Skeletal muscle satellite cell (primary cell): ENCODE results near the gene EME2.
A peak's percentile ranks its signal among the peaks of the same experiment; 100 is the strongest.

Source experiments
- H3K27me3 ChIP-seq: 2 replicates; pipeline ENCODE4 v1.7.0; 2013; ENCODE audit warnings: low read length; ENCODE audit not compliant: control insufficient read depth, insufficient read depth
- H3K36me3 ChIP-seq: 2 replicates; pipeline ENCODE4 v1.7.0; 2013; ENCODE audit warnings: mild to moderate bottlenecking, control low read depth, low read length; ENCODE audit not compliant: insufficient read depth
- H3K4me1 ChIP-seq: 2 replicates; pipeline ENCODE4 v1.7.0; 2013; ENCODE audit warnings: low read length; ENCODE audit not compliant: control insufficient read depth, insufficient read depth
- H3K4me2 ChIP-seq: 2 replicates; pipeline ENCODE4 v1.7.0; 2013; ENCODE audit warnings: mild to moderate bottlenecking, low read length
- H3K4me3 ChIP-seq: 2 replicates; pipeline ENCODE4 v1.7.0; 2013; ENCODE audit warnings: low read length
- H3K9ac ChIP-seq: 2 replicates; pipeline ENCODE4 v1.7.0; 2013; ENCODE audit warnings: mild to moderate bottlenecking, low read depth, low read length, moderate library complexity
- H3K9me3 ChIP-seq: replicated peaks from 2 replicates; pipeline ENCODE4 v1.7.0; 2013; ENCODE audit warnings: mild to moderate bottlenecking, control low read depth, low read length

Gene EME2

DNA sequence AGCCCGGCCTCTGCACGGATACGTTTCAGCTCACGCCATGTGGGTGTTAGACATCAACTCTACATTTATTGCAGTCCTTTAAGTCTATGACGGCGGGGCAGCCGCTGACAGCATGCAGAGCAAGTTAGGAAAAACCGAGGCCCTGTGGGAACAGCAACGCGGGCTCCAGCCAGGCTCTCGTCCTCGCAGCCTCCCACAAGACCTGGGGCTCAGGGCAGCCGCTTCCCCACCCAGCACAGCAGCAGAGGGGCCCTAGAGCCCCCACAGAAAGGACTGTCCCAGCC, 4.0 kb downstream of the EME2 start:
- no peaks in the 10 kb centered on the region for H3K27me3 ChIP-seq
- no peaks in the 10 kb centered on the region for H3K9me3 ChIP-seq
- H3K36me3 ChIP-seq = peaks cover 31% of the 10 kb centered on the region
- peaks cover 29% of the 10 kb centered on the region for H3K4me1 ChIP-seq
- no peak overlapping the region for H3K9ac ChIP-seq
- H3K4me3 ChIP-seq = no peak overlapping the region
- H3K4me2 ChIP-seq = no peak overlapping the region

DNA sequence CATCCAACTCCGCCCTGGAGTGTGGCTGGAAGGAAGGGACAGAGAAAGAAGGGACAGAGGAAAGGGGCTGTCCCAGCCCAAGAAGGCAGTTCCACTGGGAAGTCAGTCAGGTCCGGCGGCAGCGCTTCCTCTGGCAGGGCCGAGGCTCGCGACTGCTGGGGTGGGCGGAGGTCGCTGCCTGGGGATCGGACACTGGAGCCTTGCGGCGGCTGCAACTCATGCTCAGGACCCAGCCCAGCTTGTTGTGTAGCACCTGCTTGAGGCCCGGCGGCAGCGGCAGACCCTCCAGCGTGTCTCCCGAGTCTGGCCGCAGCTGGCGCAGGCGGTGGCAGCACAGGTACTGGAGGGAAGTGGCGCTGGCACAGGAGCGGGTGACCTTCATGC, 4.4 kb downstream of the EME2 start:
- no peak overlapping the region for H3K9ac ChIP-seq
- no peak overlapping the region for H3K4me3 ChIP-seq
- peaks cover 27% of the 10 kb centered on the region for H3K4me1 ChIP-seq
- H3K4me2 ChIP-seq = no peak overlapping the region
- H3K36me3 ChIP-seq = peaks cover 31% of the 10 kb centered on the region
- H3K27me3 ChIP-seq = no peaks in the 10 kb centered on the region
- H3K9me3 ChIP-seq = no peaks in the 10 kb centered on the region

DNA sequence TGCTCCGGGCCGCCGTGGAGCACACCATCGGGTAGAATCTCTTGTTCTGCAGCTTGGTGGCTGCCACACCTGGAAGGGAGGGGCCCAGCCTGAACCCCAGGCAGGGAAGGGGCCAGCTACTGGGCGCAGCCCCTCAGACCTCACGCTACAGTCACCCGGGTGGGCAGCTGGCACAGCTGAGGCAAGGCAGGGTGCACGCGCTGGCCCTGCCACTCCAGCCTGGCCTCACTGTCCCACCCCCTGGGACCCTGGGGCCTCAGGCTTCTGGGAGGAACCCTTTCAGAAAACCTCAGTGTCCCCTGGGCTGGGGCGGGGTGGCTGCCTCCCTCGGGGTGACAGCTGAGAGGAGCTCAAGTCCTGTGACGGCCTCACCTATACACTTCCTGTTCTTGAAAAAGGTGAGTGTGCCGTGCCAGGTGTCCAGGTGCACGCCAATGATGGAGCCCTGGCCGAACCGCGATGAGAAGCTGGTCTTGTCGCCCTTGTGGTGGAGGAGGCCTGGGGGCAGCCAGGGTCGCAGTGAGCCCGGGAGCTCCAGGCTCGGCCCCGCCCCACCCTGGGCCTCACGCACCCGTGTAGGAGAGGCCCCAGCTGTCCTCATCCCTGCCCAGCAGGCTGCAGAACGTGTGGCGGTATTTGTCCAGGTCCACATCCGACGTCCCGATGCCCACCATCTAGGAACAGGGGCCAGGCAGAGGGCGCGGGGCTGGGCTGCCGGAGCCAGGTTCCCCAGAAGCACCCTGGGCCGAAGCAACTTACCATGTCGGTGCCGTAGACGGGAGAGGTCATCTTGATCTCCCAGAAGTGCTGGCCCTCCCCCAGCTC, 5.0 kb downstream of the EME2 start:
- Histone ChIP-seq H3K36me3 (peaks cover 31% of the 10 kb centered on the region), H3K4me3 (no peak overlapping the region)

DNA sequence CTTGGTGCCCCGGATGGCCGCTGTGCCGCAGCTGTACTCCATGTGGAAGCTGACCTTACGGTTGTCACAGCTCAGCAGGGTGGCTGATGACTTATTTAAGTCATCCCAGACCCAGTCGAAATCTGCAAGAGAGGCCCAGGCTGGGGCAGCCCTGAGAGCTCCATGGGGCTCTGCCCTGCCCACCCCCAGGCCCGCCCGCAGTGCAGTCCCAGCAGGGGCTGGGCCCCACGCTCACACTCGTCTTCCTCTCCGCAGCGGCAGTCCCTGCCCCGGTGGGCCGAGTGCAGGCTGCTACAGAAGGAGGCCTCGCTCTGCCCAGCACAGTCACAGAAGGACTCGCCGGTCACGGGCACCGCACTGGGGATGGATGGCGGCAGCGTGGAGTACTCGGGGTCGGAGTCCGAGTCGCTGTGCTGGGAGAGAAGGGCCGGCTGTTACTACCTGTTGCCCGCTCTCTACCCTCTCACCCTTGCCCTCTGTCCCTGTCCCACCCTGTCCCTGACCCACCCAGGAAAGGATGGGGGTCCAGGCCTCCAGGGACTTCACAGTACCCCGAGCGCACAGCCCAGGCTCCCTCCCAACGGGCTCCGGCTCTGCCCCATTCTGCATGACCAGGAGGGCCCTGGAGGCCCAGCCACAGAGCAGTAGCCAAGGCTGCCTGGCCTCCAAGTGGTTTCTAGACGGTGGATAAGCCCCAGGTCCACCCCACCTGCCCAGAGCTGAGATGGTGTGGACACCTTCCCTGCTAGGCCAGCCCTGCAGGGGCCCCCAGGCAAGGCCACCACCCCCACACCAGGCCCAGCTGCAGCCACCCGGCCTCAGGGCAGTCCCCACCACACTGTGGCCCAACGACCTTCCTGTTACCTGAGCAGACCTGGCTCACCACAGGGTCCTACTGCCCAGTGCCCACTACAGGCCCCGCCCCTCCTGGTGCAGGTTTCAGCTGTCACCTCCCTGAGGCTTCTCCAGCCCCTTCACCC, 5.9 kb downstream of the EME2 start:
- H3K4me2 ChIP-seq = no peak overlapping the region
- H3K4me3 ChIP-seq = no peak overlapping the region
- H3K9me3 ChIP-seq = no peaks in the 10 kb centered on the region
- H3K9ac ChIP-seq = no peak overlapping the region
- H3K4me1 ChIP-seq = peaks cover 22% of the 10 kb centered on the region
- H3K27me3 ChIP-seq = no peaks in the 10 kb centered on the region
- H3K36me3 ChIP-seq = peaks cover 31% of the 10 kb centered on the region

More for the DNA sequence above, 5.0 kb downstream of the EME2 start:
- Histone ChIP-seq H3K27me3 (no peaks in the 10 kb centered on the region), H3K4me2 (no peak overlapping the region), H3K9ac (no peak overlapping the region), H3K9me3 (no peaks in the 10 kb centered on the region), H3K4me1 (peaks cover 22% of the 10 kb centered on the region)

DNA sequence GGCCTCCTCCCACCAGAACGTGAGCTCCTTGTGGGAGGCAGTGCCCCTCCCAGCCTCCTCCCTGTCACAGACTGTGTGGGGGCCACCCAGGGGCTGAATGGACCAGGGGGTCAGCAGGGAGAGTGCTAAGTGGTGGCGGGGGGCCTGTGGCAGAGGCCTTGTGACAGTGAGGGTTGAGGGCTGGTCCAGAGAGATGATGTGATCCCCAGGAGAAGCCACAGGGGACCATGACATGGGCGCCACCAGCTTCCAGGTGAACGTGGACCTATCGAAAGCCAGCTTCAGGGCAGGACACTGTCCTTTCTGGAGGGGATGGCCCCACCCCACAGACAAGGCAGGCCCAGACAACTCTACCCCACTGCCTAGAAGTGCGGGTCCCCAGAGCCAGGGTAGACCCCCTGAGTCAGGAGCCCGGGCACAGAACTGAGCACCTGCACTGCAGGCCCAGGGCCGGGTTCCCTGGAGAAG, 6.7 kb downstream of the EME2 start:
- peaks cover 20% of the 10 kb centered on the region for H3K4me1 ChIP-seq
- no peaks in the 10 kb centered on the region for H3K27me3 ChIP-seq
- no peak overlapping the region for H3K4me3 ChIP-seq
- peaks cover 31% of the 10 kb centered on the region for H3K36me3 ChIP-seq
- no peak overlapping the region for H3K9ac ChIP-seq
- H3K4me2 ChIP-seq = no peak overlapping the region
- H3K9me3 ChIP-seq = no peaks in the 10 kb centered on the region

DNA sequence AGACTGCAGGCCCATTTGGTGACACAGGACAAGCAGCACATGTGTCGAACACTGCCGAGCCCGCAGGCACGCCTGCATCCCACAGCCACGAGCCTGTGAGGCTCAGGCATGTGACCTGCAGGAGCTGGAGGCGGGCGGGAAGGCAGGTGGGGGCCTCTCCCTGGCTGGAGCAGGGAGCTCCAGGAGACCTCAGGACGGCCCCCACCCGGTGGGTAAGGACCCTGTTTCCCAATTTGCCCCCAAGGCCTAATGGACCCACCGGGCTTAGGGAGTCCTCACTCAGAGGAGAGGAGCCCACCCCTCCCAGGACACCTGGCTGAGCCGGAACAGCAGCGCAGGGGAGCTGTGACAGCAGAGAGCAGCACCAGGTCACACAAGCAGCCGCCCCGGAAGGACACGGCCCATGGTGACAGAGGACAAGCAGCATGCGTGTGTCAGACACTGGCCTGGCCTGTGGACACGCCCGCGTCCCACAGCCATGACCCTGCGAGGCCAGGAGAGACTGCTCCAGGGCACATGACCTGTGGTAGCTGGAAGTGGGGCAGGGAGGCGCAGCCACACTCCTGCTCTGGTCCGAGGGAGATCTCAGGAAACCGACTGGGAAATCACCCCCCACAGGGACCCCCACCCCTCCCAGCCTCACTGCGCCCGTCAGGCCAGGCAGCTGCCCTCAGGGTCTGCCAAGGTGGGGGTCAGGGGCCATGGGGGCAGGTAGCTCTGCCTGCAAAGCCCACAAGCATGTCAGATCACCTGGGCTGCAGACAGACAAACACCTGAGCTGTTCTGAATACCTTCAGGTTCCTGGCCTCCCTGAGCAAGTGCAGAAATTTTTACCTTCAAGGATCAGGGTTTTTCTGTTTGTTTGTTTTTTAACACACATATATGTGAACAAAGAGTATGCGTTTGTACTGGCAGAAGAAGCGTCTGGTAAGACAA, 7.4 kb downstream of the EME2 start:
- H3K4me2 ChIP-seq = no peak overlapping the region
- H3K9me3 ChIP-seq = no peaks in the 10 kb centered on the region
- no peaks in the 10 kb centered on the region for H3K27me3 ChIP-seq
- H3K4me1 ChIP-seq = peaks cover 12% of the 10 kb centered on the region
- H3K9ac ChIP-seq = no peak overlapping the region
- H3K36me3 ChIP-seq = peaks cover 31% of the 10 kb centered on the region
- H3K4me3 ChIP-seq = no peak overlapping the region

DNA sequence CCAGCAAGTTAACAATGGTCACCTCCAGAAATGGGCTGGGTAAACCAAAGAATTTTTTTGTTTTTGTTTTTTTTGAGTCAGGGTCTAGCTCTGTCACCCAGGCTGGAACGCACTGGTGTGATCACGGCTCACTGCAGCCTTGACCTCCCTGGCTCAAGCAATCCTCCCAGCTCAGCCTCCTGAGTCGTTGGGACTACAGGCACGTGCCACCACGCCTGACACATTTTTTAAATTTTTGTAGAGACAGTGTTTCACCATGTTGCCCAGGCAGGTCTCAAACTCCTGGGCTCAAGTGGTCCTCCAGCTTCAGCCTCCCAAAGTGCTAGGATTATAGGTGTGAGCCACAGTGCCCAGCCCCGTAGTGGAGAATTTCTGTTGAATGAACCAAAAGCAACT, 8.1 kb downstream of the EME2 start:
- no peaks in the 10 kb centered on the region for H3K27me3 ChIP-seq
- no peaks in the 10 kb centered on the region for H3K9me3 ChIP-seq
- H3K4me3 ChIP-seq = no peak overlapping the region
- peaks cover 25% of the 10 kb centered on the region for H3K36me3 ChIP-seq
- peaks cover 9% of the 10 kb centered on the region for H3K4me1 ChIP-seq
- H3K4me2 ChIP-seq = peak overlapping the region; percentile 96
- no peak overlapping the region for H3K9ac ChIP-seq

DNA sequence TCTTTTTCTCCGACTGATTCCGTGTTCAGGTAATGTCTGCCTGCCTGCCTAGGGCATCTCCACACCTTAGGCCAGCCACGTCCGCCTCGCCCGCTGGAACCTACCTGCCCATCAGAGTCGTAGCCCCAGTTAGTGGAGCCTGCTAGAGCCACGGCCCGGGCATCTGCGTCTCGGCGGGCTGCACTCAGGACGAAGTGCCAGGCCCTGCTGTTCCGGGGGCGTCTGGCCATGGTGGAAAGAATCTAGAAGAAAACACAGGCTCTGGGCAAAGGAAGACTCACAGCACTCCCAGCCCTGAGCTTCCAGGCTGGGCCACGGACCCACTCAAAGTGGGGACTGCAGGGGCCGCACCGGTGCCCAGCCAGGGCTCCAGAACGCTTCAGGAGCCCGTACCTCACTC, 8.6 kb downstream of the EME2 start:
- Histone ChIP-seq H3K9me3 (no peaks in the 10 kb centered on the region), H3K9ac (peak overlapping the region; percentile 82), H3K4me3 (peak overlapping the region; percentile 74), H3K27me3 (no peaks in the 10 kb centered on the region), H3K4me2 (peak overlapping the region; percentile 96), H3K4me1 (peaks cover 9% of the 10 kb centered on the region), H3K36me3 (peaks cover 23% of the 10 kb centered on the region)

DNA sequence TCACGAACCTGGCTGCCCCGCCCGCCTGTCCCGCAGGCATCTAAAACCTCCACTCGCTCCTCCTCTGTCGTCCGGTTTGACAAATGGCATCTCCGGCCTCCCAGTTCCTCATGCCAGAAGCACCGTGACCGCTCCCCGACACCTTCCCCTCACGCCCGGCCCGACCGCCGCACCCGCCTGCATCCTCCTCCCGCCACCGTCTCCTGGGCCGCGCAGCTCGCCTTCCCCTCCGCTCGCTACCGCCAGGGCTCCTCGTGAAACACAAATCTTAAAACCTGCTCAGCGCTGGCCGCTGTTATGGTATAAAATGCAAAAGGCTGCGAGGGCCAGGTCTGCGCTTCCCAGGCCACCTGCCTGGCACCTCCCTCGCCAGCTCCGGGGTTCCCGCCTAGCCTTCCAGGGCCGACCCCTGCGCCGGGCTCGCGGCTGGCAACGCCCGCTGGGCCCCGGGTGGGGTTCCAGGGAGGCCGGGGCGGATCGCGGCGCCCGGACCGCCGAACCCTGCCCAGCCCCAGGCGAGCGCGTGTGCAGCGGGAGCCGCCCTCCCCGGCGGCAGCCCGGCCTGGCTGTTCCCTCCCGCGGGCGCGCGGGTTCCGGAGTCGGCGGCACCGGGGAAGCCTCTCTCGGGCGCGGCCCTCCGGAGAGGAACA, 9.3 kb downstream of the EME2 start:
- Histone ChIP-seq H3K4me3 (peak overlapping the region; percentile 74), H3K9ac (peak overlapping the region; percentile 82), H3K4me1 (peaks cover 9% of the 10 kb centered on the region), H3K27me3 (no peaks in the 10 kb centered on the region), H3K36me3 (peaks cover 24% of the 10 kb centered on the region), H3K4me2 (peak overlapping the region; percentile 96), H3K9me3 (no peaks in the 10 kb centered on the region)

DNA sequence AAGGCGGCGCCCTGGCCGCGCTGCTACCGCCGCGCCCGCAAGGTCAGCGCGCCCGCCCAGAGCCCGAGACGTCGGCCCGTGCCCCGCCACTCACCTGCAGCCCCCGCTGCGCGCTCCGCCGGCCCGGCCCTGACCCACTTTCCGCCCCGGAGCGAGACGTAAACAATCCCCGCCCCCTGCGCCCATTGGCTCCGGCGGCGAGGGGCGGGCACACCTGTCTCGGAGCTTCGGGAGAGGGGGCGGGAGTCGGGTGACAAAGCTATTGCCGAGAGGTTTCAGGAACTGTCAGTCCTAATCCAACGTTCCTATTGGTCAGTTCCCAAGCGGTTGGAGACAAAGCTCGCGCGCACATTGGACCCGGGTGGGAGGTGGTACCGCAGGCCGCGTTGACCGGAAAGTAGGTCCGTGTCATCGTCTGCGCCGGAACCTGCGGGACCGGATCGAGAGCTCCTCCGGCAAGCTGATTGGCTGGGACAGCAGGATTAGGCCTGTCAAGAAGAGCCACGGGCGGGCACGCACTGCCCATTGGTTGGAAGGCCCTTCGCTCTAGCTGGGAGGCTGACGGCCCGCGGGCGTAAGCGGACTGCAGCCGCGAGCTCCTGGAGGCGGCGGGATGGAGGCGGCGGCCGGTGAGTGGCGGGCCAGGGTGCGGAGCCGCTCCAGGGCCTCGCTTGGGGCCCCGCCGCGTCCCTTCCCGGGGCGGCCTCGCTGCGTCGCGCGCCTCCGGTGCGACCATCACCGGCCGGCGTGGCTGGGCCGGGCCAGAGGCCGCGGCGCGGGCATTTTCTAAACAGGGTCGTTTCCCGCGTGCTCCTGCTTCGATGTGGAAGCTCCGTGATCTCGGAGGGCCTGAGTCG, 10.0 kb downstream of the EME2 start, which contains the start of the genes NUBP2 and SPSB3:
Gene NUBP2, plus strand, starts transcription at position 553 of the 857 bp plus-strand sequence. Its CDS starts 61 bp downstream, at position 614.
Gene SPSB3, minus strand, starts transcription at position 164 of the 857 bp plus-strand sequence. CDS start 1,088 bp downstream, outside the sequence.
- Histone ChIP-seq H3K4me1 (peaks cover 9% of the 10 kb centered on the region), H3K27me3 (no peaks in the 10 kb centered on the region), H3K9me3 (no peaks in the 10 kb centered on the region), H3K9ac (peak within 1 kb of the TSS; percentile 89), H3K36me3 (peaks cover 18% of the 10 kb centered on the region), H3K4me2 (peak within 1 kb of the TSS; percentile 99), H3K4me3 (peak within 1 kb of the TSS; percentile 87)
